ENCODE results near the gene CFAP20.

CFAP20 gene

GRCh38 chr16:58154345-58154744, 25.2 kb upstream of the CFAP20 start:
- Histone ChIP-seq H3K9ac (ENCODE audit: low read length) (no peak overlapping the region), H2AFZ (ENCODE audit: low read length) (no peak overlapping the region), H3K79me2 (ENCODE audit: insufficient read depth, low read length) (no peaks in the 10 kb centered on the region), H3K27ac (ENCODE audit: low read depth, low read length, poor library complexity, severe bottlenecking) (no peak overlapping the region), H4K20me1 (ENCODE audit: insufficient read depth, low read length) (no peaks in the 10 kb centered on the region), H3K4me3 (ENCODE audit: low read depth, low read length, poor library complexity, severe bottlenecking) (no peak overlapping the region), H3F3A (ENCODE audit: insufficient read depth, low read length) (no peaks in the 10 kb centered on the region), H3K9me3 (ENCODE audit: low read length) (no peaks in the 10 kb centered on the region), H3K9me2 (ENCODE audit: low read depth, low read length) (no peaks in the 10 kb centered on the region), H3K4me1 (ENCODE audit: insufficient read depth, low read length, severe bottlenecking) (no peaks in the 10 kb centered on the region), H3K4me2 (ENCODE audit: low read length) (no peak overlapping the region), H3K36me3 (ENCODE audit: insufficient read depth, low read length) (peaks cover 6% of the 10 kb centered on the region), H3K27me3 (ENCODE audit: insufficient read depth, low read length) (no peaks in the 10 kb centered on the region)
- TF ChIP-seq EZH2 (IDR thresholded peaks at IDR 0.05; ENCODE audit: borderline replicate concordance, low read length) (no peak), CTCF (IDR thresholded peaks at IDR 0.05; ENCODE audit: low read length) (no peak)

- H3K9me3 ChIP-seq (ENCODE audit: low read length) = no peaks in the 10 kb centered on the region
- no peaks in the 10 kb centered on the region for H3K4me1 ChIP-seq (ENCODE audit: insufficient read depth, low read length, severe bottlenecking)
- H3F3A ChIP-seq (ENCODE audit: insufficient read depth, low read length) = no peaks in the 10 kb centered on the region
- no peak overlapping the region for H3K27ac ChIP-seq (ENCODE audit: low read depth, low read length, poor library complexity, severe bottlenecking)
- H3K79me2 ChIP-seq (ENCODE audit: insufficient read depth, low read length) = no peaks in the 10 kb centered on the region
- no peak overlapping the region for H3K4me3 ChIP-seq (ENCODE audit: low read depth, low read length, poor library complexity, severe bottlenecking)
- no peak for TF ChIP-seq CTCF (IDR thresholded peaks at IDR 0.05; ENCODE audit: low read length)
- TF ChIP-seq EZH2 (IDR thresholded peaks at IDR 0.05; ENCODE audit: borderline replicate concordance, low read length) = no peak
- no peaks in the 10 kb centered on the region for H3K27me3 ChIP-seq (ENCODE audit: insufficient read depth, low read length)
- H3K4me2 ChIP-seq (ENCODE audit: low read length) = no peak overlapping the region
- no peaks in the 10 kb centered on the region for H3K9me2 ChIP-seq (ENCODE audit: low read depth, low read length)
- H2AFZ ChIP-seq (ENCODE audit: low read length) = no peak overlapping the region
- no peaks in the 10 kb centered on the region for H4K20me1 ChIP-seq (ENCODE audit: insufficient read depth, low read length)
- no peaks in the 10 kb centered on the region for H3K36me3 ChIP-seq (ENCODE audit: insufficient read depth, low read length)
- H3K9ac ChIP-seq (ENCODE audit: low read length) = no peak overlapping the region
Measured at GRCh38 chr16:58152246-58152868, 23.2 kb upstream of the CFAP20 start.

GRCh38 chr16:58148526-58148925, 19.3 kb upstream of the CFAP20 start:
- no peaks in the 10 kb centered on the region for H4K20me1 ChIP-seq (ENCODE audit: insufficient read depth, low read length)
- H3K36me3 ChIP-seq (ENCODE audit: insufficient read depth, low read length) = no peaks in the 10 kb centered on the region
- no peaks in the 10 kb centered on the region for H3K9me3 ChIP-seq (ENCODE audit: low read length)
- no peak overlapping the region for H3K4me2 ChIP-seq (ENCODE audit: low read length)
- no peaks in the 10 kb centered on the region for H3K27me3 ChIP-seq (ENCODE audit: insufficient read depth, low read length)
- H3K27ac ChIP-seq (ENCODE audit: low read depth, low read length, poor library complexity, severe bottlenecking) = no peak overlapping the region
- H3K79me2 ChIP-seq (ENCODE audit: insufficient read depth, low read length) = no peaks in the 10 kb centered on the region
- no peaks in the 10 kb centered on the region for H3K4me1 ChIP-seq (ENCODE audit: insufficient read depth, low read length, severe bottlenecking)
- H3F3A ChIP-seq (ENCODE audit: insufficient read depth, low read length) = no peaks in the 10 kb centered on the region
- H3K9me2 ChIP-seq (ENCODE audit: low read depth, low read length) = no peaks in the 10 kb centered on the region
- TF ChIP-seq CTCF (IDR thresholded peaks at IDR 0.05; ENCODE audit: low read length) (no peak), EZH2 (IDR thresholded peaks at IDR 0.05; ENCODE audit: borderline replicate concordance, low read length) (no peak)
- H2AFZ ChIP-seq (ENCODE audit: low read length) = no peak overlapping the region
- no peak overlapping the region for H3K9ac ChIP-seq (ENCODE audit: low read length)
- no peak overlapping the region for H3K4me3 ChIP-seq (ENCODE audit: low read depth, low read length, poor library complexity, severe bottlenecking)
